HG03139 (cell line): ENCODE results near the gene ZNF467.

Experiments
- ATAC-seq: cut with Tn5 transposase; IDR thresholded peaks from one replicate; pipeline ENCODE4 v1.9.1; 2021; ENCODE audit not compliant: unreplicated experiment

Gene ZNF467

GRCh38 chr7:149716007-149716931 lies 57.1 kb downstream of the ZNF467 start:
- no peak for ATAC-seq

- ATAC-seq: no peak
These were observed 57.9 kb downstream of the ZNF467 start for GRCh38 chr7:149715476-149715875.

GRCh38 chr7:149714910-149715471 lies 58.4 kb downstream of the ZNF467 start:
- no peak for ATAC-seq
